OCI-LY1 (cell line): ENCODE results near the gene LRIG3.

Experiments used
- CTCF ChIP-seq: fragments of 200-600 bp; sonication (generic), shearing (Covaris generic); IDR thresholded peaks from 2 replicates; pipeline ENCODE4 v1.5.1; 2017; ENCODE audit warnings: mild to moderate bottlenecking, antibody characterized with exemption, low read length, moderate library complexity, mixed read lengths
- EZH2 ChIP-seq: fragments of 200-600 bp; sonication (generic), shearing (Covaris generic); IDR thresholded peaks from 2 replicates; pipeline ENCODE4 v1.8.0; 2017; ENCODE audit warnings: borderline replicate concordance, mixed run types, mild to moderate bottlenecking, antibody characterized with exemption, low read length, moderate library complexity, mixed read lengths

- TF ChIP-seq CTCF, result no peak
- TF ChIP-seq EZH2, result no peak
These were observed 48.9 kb upstream of the LRIG3 start for GRCh38 chr12:58969237-58969636.
